ENCODE results near the gene MAMLD1.

The MAMLD1 gene

GRCh38 chrX:150540965-150541364 is 177.8 kb downstream of the MAMLD1 start:
- no peak for DNase-seq

GRCh38 chrX:150542846-150543229 is 179.7 kb downstream of the MAMLD1 start:
- no peak for DNase-seq

- DNase-seq = no peak
Observed at GRCh38 chrX:150543230-150544155, 180.4 kb downstream of the MAMLD1 start.

- DNase-seq = peak; percentile 9
Observed at GRCh38 chrX:150544222-150544787, 181.2 kb downstream of the MAMLD1 start.

GRCh38 chrX:150544835-150545770 is 182.0 kb downstream of the MAMLD1 start:
- no peak for DNase-seq

GRCh38 chrX:150546711-150547153 is 183.6 kb downstream of the MAMLD1 start:
- DNase-seq = no peak

- peak; percentile 22 for DNase-seq
Observed at GRCh38 chrX:150547375-150548115, 184.4 kb downstream of the MAMLD1 start.

- DNase-seq = no peak
Observed at GRCh38 chrX:150548251-150548650, 185.1 kb downstream of the MAMLD1 start.

GRCh38 chrX:150548684-150549083 is 185.6 kb downstream of the MAMLD1 start:
- DNase-seq = peak; percentile 9

- DNase-seq = no peak
Observed at GRCh38 chrX:150551963-150552362, 188.8 kb downstream of the MAMLD1 start.

GRCh38 chrX:150558424-150558823 is 195.3 kb downstream of the MAMLD1 start:
- no peak for DNase-seq

Data from fibroblast of upper back skin (primary cell).